HTERT RPE-1 (cell line): ENCODE measurements around the gene RAB3GAP2.
"Not testable (repeated sequence)": the region's sequence is repeated elsewhere in the genome, so short reads cannot be mapped to it uniquely, and the experiment has no call there.

ENCODE experiments used
- in situ Hi-C: fragments of 300-500 bp; cut with MboI; formaldehyde crosslinking; loops from 4 replicates; pipeline ENCODE4 v1.14.3; 2020; ENCODE audit warnings: low sequenced_read_pairs

The RAB3GAP2 gene

DNA sequence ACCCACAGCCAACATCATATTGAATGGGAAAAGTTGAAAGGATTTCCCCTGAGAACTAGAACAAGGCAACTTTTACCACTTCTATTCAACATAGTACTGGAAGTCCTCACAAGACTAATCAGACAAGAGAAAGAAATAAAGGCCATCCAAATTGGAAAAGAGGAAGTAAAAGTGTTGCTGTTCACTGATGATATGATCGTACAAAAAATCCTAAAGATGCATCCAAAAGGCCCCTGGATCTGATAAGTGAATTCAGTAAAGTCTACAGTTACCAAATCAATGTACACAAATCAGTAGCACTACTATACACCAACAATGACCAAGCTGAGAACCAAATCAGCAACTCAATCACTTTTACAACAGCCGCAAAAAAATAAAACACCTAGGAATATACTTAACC is 28.3 kb downstream of the RAB3GAP2 start:
- in situ Hi-C loops = no loop called here

DNA sequence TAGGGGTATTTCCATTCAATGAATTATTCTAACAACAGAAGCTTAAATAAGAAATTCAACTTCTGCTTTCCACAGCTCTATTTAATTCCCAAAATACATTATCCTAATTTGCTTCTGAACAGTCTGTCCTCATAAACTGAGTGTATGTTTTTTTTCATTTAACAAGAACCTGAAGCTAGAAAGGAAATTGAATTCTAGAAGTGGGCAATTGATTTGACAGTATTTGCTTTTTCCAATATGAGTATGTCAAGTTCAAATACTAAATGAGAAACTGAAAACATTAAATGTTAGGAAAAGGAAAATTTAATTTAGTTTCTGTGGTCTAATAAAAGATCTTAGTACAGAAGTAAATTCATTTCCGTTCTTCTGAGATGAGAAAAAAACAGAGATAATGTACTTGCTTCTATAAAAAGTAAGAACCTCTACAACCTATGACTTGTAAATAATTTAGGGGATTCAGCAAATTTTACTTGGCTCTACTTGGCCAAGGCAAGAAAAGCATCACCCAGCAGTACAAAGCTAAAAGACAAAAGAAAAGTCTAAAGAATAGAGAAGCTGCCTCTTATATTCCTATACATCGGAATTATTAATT is 31.1 kb downstream of the RAB3GAP2 start:
- in situ Hi-C loops = no loop called here

DNA sequence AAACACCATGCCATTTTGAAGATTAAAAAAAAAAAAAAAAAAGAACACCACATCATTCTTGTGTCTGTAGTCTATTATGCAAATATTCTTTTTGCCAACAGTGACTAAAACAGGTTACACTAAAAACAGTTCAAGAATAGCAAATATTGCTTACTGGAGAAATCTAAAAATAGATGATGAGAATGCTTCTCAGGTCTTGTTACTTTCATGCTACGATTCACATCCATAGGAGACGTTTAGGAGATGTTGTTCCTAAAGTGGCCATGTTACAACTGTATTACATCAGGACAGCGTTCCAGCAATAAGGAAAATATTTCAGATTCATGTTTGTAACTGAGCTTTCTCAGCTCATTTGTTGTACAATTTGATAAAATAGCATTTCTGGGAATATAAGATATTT is 32.3 kb downstream of the RAB3GAP2 start:
- in situ Hi-C loops = no loop called here

DNA sequence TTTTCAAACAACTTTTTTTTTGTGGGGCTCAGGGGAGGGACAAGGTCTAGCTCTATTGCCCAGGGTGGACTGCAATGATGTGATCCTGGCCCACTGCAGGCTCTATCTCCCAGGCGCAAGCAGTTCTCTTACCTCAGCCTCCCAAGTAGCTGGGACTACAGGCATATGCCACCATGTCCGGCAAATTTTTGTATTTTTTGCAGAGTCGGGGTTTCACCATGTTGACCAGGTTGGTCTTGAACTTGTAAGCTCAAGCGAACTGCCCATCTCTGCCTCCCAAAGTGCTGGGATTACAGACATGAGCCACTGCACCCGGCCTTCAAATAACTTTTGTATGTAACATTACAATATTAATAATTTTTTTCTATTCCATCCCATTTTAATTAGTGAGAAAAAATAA is 33.0 kb downstream of the RAB3GAP2 start:
- in situ Hi-C loops = no loop called here

DNA sequence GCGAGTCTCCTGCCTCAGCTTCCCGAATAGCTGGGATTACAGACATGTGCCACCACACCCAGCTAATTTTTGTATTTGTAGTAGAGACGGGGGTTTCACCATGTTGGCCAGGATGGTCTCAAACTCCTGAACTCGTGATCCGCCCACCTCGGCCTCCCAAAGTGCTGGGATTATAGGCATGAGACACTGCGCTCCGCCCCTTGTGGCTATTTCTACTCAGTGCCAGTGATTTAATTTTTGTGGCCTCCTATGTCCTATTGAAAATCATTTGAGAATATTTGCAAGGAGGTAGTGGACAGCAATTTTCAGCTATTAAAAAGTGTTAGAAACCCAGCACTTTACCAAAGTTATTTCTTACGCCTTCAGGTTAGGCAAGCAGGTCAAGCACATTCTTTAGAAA is 36.0 kb downstream of the RAB3GAP2 start:
- in situ Hi-C loops = not testable (repeated sequence)

- in situ Hi-C loops = no loop called here
Measured at GRCh38 chr1:220235462-220235861, 36.8 kb downstream of the RAB3GAP2 start.

DNA sequence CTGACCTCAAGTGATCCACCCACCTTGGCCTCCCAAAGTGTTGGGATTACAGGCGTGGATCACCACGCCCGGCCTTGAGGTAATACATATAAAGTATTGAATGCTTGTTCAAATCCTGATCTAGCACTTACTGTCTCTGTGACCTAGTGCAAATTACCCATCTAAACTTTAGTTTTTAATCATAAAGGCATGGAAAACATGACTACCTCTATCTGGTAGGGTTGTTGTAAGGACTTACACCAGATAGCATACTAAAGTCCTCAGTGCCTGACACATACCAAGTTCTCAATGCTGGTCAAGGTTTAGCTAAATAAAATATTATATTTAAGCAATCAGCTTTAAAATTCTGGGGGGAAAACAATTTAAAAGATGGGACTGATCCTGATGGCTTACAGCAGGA is 38.3 kb downstream of the RAB3GAP2 start:
- in situ Hi-C loops = no loop called here

DNA sequence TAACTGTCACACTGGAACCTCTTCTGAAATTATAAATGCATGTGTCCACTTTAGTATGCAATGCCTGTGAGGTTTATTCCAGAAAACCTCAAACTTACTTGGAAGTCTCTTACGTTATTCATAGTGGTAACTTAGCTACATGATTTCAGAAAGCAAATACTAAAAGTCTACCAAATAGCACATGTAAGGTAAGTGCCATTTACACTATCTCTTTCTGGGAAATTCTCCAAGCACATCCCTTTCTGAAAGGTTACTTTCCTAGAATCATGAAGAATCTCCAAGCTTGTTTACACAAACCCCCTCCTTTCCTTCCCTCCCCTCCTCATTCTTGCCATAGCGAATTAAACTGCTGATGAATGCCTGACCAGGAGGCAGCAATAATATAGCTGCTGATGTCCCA is 42.5 kb downstream of the RAB3GAP2 start:
- in situ Hi-C loops = no loop called here

DNA sequence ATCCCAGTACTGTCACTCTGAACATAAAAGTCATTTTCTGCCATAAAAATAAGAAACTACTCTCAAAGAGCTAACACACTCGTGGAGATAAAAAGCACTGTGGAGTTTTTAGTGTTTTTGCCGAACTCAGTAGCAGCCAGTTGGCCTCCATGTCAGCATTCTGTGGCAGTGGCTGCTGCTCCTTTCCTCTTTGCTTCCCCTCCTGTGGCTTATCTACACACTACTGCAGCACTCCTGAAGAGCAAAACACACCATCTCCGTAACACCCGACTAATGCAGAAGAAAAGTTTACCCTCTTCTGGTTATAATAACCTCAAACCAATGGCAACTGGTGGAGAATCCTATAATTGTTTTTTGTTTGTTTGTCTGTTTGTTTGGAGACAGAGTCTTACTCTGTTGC is 44.9 kb downstream of the RAB3GAP2 start:
- in situ Hi-C loops = no loop called here

DNA sequence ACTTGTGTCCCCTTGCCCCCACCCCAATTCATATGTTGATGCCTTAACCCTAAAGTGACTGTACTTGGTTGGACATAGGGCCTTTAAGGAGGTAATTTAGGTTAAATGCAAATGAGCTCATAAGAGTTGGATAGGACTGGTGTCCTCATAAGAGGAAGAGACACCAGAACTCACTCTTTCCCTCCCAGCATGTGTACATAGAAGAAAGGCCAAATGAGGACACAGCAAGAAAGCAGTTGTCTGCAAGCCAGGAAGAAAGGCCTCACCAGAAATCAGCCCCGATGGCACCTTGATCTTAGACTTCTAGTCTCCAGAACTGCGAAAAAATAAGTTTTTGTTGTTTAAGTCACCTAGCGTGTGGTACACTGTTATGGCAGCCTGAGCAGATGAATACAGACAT is 45.5 kb downstream of the RAB3GAP2 start:
- in situ Hi-C loops = no loop called here

GRCh38 chr1:220225957-220226356 is 46.3 kb downstream of the RAB3GAP2 start:
- in situ Hi-C loops = no loop called here

GRCh38 chr1:220224611-220225124 is 47.6 kb downstream of the RAB3GAP2 start:
- in situ Hi-C loops = no loop called here

DNA sequence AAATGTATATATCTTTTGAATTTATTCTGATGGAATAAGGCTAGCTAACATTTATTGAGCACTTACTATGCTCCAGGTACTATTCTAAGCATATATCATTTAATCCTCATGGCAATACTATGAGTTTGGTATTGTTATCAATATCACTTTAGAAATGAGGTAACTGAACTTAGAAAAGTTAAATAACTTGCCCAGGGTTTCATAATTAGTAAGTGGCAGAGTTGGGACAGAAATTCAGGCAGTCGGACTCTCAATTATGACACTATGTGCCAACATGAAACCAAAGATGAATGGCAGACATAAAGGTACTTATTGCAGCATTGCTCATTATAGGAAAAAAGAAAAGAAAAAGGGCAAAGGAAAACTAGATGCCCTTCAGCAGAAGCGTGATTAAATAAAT is 48.2 kb downstream of the RAB3GAP2 start:
- in situ Hi-C loops = no loop called here

DNA sequence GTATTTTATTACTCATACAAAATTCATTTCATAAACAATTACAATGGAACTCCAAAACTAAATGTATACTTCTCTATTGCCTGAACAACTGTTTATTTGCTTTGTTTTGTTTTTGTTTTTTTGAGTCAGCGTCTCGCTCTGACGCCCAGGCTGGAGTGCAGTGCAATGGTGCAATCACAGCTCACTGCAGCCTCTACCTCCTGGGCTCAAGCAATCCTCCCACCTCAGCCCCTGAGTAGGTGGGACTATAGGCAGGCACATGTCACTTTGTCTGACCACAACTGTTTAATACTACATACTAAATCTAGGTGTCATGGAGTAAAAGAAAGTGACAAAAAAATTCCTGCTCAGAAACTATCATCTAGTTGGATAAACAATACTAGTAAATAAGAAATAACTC is 49.3 kb downstream of the RAB3GAP2 start:
- in situ Hi-C loops = no loop called here

DNA sequence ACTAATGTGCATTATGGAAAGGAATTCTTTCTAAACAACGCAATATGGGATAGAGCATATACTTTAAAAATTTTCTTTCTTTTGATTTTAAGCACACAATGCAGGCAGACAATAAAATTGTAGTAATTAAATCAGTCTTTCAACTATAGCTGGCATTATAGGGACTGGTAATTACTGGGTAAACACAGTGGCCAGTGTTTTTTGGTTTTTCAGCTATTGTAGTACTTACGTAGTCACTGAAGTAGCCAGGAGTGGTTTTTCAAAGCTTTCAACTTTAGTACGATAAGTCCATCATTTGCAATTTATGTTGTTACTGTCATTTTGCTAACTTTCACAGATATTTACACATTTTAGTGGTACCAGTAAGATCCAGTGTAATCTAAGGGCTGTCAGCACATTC is 50.6 kb downstream of the RAB3GAP2 start:
- in situ Hi-C loops = no loop called here

DNA sequence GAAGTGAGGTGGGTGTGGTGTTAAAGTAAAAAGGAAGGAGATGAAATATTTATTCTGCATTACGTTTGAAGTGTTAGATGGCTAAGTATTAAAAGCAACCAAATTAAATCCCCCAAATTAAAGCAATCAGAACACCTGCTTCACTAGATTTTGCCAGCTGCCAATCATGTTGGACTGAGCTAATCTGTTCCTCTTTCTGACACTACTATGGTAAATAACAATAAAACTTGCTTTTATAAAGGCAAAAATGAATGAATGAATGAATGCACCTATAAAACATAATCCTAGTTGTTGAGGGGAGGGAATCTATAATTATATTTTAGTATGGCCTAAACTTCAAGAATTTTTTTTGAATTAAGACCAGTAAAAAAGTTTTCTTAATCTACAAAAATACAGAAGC is 51.0 kb downstream of the RAB3GAP2 start:
- in situ Hi-C loops = no loop called here

DNA sequence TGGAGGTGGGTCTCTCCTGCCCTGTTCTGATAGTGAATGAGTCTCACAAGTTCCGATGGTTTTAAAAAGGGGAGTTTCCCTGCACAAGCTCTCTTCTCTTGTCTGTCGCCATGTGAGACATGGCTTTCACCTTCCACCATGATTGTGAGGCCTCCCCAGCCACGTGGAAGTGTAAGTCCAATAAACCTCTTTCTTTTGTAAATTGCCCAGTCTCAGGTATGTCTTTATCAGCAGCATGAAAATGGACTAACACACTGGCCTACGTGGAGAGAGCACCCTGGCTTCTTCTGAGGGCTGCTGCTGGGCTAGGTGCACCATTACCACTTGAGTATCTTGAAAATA is 51.6 kb downstream of the RAB3GAP2 start:
- in situ Hi-C loops = not testable (repeated sequence)

GRCh38 chr1:220219865-220220698 is 52.2 kb downstream of the RAB3GAP2 start:
- in situ Hi-C loops = no loop called here

DNA sequence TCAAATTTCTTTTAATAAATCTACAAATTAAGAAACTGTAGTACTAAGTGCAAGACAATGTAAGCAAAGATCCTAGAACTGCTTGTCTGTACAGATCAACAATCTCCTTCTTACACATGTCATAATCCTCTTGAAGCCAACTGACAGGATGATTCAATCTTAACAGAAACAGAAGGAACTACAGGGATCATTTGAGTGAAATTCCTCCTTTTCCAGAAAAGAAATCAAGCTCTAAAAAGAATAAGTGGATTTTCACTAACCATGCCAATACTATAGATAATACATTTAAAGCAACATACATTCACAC is 53.2 kb downstream of the RAB3GAP2 start:
- in situ Hi-C loops = no loop called here

GRCh38 chr1:220218397-220219135 is 53.7 kb downstream of the RAB3GAP2 start:
- in situ Hi-C loops = not testable (repeated sequence)

DNA sequence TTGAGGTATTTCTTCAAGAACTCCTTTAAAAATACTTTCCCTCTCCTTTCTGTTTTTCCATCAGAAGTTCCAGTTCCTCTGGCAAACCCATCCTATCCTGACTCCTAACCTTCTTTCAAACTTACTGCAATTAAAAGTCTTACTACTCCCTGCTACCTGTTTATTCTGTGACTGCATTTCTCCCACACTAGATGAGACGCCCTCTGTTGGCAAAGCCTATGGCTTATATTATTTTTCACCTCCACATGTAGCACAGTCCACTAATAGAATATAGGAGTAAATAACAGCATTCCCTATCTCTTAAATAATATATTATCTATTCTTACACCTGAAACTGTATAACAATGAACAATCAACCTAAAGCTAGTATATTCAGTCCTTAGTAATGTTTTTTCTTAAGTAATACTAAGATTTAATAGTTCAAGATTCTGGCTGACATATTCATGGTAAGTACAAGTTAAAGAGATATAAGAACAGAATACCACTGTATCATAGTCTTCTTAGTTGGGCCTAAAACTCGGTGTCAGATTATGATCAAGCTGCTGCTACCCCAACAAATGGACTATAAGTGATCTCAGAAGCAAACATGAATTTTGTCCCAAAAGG is 54.8 kb downstream of the RAB3GAP2 start:
- in situ Hi-C loops = no loop called here
